HG02759 (cell line): ENCODE measurements around the gene RNF214.

Experiments used
- ATAC-seq: cut with Tn5 transposase; IDR thresholded peaks from one replicate; pipeline ENCODE4 v1.9.1; 2021; ENCODE audit warnings: mild to moderate bottlenecking, moderate library complexity; ENCODE audit not compliant: unreplicated experiment

RNF214 gene

DNA sequence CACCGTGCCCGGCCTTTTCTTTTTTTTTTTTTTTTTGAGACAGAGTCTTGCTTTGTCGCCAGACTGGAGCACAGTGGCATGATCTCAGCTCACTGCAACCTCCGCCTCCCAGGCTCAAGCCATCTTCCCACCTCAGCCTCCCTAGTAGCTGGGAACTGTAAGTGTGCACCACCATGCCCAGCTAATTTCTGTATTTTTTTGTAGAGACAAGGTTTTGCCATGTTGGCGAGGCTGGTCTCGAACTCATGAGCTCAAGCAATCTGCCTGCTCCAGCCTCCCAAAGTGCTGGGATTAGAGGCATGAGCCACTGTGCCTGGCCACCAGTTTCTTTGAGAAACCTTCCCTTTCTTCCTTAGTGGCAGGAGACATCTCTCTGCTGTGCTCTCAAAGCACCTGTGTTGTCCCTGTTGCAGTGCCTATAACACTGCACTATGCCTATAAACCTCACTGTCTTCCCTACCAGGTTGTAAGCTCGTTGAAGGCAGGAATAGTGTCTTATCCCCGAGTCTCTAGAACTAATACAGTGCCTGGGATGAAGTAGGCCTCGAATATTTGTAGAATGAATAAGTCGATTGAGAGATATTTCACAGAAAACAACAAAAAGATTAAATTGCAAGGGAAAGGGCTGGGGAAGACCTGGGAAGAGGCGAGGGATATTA, 19.6 kb upstream of the RNF214 start:
- no peak for ATAC-seq

DNA sequence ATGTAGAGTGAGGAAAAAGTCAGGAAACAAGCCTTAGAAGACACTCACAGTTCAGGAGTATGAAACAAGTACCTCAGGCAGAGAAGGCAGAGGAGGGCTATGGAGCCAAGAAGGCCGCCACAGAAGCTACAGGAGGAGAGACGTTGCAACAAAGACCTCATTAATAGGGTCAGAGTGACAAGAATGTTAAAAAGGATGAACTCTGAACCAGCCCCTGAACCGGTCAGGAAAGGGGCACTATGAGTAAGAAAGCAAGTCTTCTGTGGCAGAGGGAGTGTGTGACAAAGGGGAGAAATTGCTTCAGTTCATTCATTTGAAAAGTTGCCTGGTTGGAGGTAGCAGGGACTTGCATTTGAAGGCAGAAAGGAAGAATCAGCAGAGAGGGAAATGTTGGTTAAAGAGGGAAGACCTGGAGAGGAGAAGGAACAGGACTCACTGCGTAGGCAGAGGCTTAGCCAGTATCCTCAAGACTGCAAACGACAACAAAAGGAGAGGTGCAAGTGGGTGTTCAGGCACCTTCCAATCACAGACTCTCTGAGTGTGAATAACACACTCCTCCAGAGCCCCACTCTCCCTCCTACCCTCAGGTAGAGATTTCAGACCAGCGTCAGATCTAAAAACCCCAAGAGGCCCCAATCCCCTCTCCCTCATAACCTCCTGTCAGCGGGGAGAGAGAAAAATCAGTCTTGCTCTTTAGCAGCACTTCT, 17.9 kb upstream of the RNF214 start:
- no peak for ATAC-seq

DNA sequence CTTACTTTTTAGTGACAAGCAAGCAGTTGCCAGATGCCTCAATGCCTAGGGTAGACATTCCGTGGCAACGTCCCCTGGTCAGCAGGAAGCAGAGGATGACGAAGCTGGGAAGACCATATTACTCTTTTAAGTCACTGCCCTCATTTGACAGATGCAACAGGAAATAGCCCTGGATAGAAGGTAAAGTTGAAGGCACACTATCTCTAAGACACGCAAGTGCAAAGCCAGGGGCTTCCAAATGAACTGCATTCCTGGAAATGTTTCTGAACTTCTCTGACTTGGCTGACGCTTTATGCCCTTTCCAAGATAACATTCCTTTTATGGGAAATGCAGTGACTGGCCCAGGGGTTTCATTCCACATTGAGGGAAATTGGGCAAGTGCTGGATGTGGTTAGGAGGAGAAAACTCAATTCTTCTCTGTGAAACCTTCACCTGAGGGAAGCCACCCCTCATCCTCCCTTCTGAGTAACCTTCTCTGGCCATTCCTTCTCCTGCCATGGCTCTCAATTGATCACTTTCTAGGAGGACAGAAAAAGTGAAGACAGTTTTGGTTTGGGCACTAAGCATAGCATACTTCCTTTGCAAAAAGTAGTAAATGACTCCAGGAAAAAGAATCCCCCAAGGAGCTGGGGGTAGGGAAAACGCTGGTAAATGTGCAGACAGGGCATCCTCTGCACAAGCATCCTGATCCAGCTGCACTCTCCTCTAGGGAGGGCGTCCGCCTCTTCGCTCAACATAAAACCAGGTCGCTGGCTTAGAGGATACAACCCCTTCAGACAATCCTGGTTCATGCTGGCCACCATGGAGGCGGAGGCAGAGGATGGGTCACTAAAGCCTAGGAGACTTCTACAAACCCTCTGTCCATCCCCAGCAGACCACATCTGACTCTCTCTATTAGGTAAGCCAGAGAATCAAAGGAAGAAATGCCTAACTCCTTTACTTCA, 15.1 kb upstream of the RNF214 start:
- no peak for ATAC-seq

DNA sequence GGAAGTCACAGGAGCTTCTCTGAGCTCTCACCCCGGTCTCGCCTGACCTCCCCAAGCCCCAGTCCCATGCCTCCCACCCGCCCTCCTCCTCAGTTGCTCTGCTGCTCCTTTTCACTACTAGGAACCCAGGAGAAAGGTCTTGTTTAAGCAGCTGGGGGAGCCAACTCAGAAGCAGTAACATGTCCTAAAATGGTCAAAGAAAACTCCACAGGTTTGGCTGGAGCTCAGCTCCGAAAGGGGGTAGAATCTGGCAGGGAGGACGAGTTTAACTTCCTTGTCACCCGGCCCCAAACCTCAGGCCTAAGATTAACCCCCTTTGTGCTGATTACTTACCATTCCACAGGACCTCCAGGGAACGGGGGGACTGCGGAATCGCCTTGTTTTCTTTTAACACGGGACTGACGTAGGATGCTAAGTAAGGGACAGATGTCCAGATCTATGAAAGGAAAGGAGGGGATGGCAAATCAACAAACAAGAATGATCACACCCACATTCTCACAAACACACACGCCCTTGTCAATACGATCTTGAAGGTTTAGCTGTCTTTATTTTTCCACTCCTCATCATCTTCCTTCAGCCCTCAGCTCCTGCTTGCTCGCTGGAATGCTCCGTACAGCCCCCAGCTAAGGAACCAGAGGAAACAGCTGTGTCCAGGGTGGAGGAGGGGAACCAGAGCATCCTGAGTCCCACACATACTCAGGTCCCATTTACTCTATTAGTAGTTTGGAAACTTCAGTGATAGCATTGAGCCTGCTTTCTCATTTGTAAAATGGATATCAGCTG, 14.1 kb upstream of the RNF214 start:
- no peak for ATAC-seq

DNA sequence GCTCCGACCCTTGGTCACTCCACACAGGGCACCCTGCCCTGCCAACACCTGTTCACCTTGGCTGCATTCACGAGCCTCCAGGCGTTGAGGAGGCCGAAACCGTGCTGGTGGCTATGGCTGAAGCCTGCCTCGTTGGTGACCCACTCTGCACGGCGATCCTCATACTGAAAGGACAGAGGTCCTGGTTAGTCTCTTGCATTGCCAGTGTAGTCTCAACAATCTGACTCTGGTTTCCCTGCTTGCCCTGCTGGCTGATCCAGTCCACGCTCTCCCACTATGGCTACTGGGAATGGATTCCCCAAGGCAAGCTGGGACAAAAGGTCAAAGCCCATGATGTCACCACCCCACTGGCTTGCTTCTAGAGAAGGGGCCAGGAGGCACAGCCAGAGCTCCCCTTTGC, 13.5 kb upstream of the RNF214 start:
- ATAC-seq: no peak

DNA sequence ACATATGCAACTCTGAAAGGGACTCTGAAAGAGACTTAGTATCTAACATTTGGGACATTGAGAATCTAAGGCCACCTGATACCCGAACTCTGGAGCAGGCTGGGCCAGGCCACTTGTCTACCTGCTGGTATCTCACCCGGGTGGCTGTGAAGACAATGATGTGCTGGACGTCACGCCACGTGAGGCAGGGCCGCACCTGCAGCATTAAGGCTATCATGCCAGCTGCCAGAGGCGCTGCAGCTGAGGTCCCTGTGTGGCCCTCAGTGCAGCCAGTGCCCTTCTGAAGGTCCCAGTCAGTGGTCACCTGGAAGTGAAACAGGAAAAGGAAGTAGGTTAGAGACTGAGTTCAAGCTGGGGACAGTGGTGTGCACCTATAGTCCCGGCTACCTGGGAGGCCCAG, 13.0 kb upstream of the RNF214 start:
- no peak for ATAC-seq

DNA sequence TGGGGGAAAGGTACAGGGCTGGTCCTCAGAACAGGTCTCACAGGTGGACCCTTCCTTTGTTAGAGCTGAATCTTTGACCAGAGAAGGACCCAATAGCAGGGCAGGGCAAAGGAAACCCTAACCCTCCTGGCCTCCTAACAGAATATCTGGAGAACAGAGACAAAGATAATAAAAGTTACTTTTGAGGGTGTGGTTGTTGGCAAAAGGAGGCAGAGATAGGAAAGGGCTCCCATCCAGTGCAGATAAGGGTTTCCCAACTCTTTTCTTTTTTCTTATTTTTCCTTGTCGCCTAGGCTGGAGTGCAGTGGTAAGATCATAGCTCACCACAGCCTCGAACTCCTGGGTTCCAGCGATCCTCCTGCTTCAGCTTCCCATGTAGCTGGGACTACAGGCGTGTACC, 12.5 kb upstream of the RNF214 start:
- no peak for ATAC-seq

DNA sequence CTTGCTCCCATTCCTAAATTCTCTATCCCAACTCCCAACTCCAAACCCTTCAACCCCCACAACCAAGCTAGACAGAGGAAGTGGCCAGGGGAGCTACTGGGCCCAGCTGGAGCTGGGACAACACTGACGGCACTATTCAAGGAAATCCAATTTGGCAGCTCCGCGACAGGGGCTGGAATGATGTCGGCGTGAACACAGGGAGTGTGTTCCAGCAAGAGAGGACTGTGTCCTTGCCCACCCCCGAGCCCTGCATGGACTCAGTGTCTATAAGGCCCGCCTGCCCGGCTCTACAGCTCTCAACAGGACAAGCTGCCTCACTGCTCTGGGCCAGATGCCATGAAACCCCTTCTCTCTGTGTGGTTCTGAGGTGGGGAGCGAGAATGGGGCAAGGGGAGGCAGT, 11.9 kb upstream of the RNF214 start:
- ATAC-seq: no peak

DNA sequence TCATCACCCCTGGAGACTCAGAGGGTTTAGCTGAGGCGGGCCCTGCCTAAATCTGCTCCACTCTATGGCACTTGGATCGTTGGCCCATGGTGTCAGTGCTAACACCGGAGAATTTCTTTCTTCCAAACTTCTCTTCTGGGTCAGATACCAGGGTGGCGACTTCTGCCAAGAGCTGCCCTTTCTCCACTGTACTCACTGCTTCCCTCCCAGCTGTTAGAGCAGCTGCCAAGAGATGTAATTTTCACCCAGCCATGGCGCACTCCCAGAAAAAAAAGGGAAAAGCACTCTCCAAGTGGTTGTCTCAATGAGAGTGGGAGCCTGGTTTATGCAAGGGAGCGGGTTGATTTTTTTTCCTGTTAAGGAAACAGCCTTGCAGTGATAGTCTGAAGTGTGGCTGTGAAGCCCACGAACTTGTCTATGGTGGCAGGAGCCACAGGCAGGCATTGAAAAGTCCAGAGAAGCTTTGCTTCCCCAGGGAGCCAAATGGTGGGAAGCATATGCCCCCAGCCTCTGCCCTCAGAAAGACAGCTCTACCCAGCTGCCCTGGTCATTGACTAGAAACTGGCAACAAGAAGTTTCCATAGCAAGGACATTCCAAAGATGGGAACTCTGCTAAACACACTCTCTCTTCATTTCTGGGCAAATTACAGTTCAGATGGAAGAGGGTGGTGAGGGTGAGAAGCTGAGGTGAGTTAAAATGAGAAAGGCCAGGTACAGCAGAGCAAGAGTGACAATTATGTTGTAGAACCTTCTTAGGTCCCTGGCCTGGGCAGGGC, 11.3 kb upstream of the RNF214 start:
- no peak for ATAC-seq

DNA sequence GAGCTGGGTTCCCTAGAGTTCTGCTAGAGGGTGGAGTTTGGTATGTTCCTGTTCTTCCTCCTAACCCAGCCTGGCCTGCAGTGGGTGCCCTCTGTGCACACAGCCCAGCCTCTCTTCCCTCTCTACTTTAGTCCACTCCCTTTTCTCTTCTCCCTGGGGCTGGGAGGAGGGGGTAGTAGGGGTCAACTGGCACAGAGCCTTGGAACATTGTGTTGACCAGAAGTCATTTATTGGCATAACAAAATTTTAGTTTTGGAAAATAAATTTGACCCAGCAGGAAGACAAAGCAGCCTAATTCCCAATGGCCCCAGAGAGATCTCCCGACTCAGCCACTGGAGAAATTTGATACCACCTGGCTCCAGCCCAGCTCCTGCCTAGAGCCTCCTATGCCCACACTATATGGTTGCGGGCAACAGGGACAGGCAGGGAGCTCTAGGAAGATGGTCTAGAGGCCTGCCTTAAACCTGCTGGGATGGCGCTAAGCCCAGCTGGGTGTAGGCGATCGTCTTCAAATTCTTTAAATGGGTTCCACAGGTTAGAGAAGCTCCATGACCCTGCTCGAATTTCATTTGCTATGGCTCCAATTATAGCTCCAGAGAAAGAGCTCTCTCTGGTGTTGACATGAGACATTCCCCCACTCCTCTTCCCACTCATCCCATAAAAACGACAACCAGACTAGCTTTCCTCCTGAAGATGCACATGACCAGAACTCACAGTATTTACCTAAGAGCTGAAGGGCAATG, 10.5 kb upstream of the RNF214 start:
- ATAC-seq: no peak

DNA sequence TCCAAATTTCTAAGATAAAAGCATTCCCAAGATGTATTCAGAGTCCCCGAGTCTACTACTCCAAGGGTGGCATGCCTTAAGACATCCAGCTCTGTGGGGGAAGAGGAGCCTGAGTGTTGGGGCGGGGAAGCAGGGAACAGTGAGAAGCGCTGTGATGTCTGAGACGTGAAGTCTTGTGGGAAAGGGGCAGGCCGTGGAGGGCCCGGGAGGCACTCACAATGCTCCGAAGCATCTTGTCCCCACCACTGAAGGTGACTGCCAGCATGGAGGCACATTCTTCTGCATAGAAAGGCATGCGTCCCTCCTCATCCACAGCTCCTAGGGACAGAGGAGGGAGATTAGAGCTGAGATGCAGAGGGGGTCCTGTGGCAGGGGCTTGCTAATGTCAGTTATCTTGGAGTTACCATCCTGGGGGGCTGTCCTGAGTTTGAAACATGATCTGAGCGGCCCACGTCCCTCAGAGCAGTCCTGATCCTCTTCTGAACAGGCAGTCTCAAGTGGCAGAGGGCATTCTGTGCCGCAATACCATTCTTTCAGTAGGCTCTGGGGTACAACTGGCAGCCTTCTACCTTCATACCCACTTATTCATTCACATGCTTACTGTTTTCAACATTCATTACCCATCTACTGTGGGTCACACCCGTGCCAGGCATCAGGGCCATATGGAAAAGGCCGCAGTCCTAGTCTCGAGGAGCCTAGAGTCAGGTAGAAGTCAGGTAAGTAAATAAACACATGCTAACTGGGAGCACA, 9.3 kb upstream of the RNF214 start:
- ATAC-seq: no peak

DNA sequence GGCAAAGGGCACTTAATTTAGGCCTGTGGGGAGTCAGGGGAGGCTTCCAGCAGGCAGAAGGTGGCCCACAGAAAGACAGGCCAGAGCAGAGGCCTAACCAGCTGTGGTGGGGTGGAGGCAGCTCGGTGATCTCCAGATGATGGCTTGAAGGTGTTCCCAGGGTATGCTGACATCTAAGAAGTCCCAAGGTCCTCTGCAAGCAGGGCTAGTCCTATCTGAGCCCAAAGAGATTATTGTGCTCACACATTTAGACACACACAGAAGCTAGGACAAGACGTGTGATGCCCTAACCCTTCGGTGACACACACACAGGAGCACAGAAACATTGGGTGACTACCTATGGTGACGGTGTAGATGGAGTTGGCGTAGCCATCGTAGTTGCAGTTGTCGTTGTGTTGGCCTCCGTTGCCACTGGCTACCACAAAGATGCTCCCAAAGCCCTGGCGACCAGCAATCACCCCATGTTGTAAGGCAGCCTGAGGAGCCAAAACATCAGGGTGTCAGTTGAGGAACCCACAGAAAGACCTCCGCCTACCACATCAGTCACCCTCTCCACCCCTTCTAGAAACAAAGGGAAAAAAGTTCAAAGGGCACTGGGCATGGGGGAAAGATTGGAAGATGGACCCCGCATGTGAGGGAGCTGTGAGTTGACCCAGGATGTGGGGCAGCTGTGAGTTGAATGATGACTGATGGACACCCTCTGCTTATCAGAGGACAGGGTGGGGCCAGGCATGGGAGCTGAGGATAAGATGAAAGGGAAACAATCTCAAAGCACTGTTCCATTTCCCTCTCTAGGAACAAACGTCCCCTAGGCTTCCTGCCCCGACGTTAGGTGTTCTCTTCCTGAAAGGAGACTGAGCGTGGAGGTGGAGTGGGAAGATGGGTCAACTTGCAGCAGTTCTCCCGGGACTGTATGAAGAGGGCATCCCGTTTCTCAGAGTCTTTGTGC, 8.5 kb upstream of the RNF214 start:
- ATAC-seq: no peak

DNA sequence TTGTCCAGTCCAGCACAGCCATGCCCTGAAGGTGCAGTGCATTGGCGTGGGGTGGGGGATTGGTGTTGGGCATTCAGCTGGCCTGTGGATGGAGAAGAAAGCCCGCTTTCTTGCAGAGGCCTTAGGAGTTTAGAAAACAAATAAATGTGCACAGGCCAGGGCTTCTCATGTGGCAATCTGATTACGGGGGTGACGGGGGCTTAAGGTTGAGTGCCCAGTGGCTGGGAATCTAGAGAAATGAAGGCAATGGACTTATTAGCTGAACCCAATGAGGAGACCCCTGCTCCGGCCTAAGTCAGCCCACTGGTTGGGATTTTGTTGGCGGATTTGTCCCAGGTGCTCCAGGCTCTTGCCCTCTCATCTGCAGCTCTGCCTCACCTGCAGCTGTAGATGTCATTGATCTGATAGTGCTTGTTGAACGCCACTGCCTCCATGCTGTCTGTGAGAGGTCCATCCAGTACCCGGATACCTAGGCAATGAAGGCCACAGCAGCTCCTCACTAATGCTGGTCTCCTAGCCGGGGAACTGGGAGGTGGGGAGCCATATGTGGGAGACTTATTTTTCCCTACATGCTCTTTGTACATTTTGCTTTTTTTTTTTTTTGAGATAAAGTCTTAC, 6.8 kb upstream of the RNF214 start:
- ATAC-seq: no peak

DNA sequence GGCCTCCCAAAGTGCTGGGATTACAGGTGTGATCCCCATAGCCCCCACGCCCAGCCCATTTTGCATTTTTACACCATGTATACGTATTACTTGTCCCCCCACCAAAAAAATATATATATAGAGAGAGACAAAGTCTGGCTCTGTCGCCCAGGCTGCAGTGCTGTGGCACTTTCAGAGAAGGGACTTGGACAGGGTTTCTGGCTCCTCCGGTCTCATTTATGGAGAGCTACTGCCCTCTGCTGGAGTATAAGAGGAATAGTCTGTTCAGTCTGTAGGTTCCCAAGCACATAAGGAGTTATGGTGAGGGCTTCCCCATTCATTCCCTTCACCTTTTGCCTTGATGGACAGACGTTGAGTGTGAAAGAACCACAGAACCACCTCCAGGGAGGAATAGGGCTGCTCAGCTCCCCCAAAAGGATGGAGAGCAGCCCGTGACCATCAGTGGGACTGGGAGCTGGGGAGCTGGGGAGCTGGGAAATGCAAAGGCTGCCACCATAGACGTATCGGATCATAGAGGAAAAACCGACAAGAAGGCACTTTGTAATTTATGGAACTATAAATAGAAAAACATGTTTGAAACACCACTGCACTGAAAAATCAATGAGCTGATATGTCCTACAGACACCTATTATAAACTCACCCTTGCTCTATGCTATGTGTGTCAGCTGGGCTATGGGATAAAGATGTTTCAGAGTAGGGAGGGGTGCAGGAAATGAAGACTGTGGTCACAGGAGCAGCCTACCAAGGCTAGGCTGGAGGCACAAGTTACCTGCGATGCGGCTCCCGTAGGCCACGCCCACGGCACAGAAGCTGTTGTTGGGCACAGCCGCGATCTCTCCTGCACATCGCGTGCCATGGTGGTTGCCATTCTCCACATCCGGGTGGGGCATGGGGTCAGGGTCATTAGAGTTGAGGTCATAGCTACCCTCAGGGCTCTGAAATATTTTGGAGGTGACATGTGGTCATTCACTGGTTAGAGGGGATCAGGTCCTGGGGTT, 5.8 kb upstream of the RNF214 start:
- ATAC-seq: no peak

DNA sequence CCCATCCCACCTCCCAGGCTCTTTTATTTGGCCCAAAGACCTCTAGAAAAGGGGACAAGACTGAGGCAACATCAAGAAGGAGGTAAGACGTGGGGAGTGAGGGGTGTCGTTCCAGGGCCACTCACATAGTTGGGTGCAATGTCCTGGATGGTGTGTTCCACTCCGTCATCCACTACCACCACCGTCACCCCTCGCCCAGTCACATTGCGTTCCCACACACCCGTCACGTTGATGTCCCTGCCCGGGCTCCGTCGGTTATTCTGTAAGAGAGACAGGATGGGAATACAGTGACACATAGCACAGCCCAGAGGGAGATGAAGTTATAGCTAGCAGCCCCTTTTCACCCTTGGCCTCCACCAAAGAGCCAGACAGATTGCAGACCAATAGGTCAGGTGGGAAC, 4.4 kb upstream of the RNF214 start:
- ATAC-seq: no peak

DNA sequence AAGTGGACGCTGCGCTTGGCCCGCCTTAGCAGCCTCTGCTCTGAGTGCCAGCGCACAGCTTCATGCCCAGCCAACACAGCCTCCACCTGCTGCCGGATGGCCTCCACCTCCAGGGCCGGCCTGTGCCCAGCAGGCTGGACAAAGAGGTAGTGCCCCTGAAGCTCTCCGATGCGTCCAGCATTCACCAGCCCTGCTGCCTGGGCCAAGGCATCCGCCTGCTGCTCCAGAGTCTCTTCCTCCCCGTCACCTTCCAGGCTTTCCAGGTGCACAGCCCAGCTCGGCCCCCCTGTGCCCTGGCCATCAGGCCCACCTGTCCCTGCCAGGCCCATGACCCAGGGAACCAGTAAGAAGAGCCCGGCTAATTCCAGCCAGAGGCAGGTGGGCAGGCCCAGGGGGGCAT, 3.1 kb upstream of the RNF214 start:
- no peak for ATAC-seq
